GM12872 (cell line): ENCODE data around the gene RAPGEF1.

Experiments
- TF ChIP-seq, protein P1 (sequence below): IDR thresholded peaks from 3 replicates; pipeline ENCODE4 v1.5.1; 2011; ENCODE audit warnings: low read depth, mild to moderate bottlenecking, low read length, moderate library complexity; ENCODE audit not compliant: insufficient read depth

RAPGEF1 gene

GRCh38 chr9:131702911-131703310 is 37.0 kb downstream of the RAPGEF1 start:
- TF ChIP-seq, protein P1, sequence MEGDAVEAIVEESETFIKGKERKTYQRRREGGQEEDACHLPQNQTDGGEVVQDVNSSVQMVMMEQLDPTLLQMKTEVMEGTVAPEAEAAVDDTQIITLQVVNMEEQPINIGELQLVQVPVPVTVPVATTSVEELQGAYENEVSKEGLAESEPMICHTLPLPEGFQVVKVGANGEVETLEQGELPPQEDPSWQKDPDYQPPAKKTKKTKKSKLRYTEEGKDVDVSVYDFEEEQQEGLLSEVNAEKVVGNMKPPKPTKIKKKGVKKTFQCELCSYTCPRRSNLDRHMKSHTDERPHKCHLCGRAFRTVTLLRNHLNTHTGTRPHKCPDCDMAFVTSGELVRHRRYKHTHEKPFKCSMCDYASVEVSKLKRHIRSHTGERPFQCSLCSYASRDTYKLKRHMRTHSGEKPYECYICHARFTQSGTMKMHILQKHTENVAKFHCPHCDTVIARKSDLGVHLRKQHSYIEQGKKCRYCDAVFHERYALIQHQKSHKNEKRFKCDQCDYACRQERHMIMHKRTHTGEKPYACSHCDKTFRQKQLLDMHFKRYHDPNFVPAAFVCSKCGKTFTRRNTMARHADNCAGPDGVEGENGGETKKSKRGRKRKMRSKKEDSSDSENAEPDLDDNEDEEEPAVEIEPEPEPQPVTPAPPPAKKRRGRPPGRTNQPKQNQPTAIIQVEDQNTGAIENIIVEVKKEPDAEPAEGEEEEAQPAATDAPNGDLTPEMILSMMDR: no peak

- TF ChIP-seq, protein P1: no peak
These were observed 38.0 kb downstream of the RAPGEF1 start for GRCh38 chr9:131701789-131702337.

DNA sequence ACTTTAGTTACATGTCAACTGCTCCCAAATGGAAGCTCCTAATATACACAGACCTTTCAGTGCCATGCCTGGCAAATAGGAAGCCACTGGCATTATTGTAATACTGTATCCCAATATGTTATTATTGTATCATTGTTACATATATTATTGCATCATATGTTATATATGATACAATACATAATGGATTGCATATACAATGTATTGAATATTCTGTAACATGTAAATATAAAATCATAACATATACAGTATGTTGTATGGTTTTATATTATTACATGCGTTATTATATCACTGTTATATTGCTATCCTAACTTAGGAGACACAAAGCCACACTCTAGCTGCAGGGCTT is 38.5 kb downstream of the RAPGEF1 start:
- TF ChIP-seq, protein P1: no peak

DNA sequence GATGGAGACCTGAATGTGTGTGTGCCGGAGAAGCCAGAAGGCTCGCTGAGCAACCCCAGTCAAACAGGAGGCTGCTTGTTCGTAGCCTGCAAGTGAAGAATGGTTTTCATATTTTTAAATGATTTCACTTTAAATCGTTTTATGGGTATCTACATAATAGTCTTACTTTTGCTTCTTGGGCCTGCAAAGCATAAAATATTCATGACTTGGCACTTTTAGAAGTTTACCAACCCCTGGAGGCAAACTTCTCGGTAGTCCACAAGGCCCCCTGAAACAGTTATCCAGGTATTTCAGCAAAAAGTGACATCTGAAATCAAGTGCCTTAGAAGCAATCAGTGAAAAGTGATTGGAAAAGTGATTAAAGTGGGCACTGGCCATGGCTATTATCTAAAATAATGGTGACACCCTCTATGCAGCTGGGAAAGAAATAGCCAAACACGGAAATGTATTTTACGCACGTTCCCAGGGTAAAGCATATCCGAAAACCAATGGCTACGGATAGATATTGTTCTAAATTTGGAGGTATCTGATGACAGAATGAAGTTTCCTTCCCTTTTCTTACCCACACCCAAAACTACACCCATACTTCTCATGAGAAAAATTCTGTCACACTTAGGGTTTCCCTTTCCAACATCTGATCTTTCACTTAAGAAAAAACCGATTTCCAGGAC is 39.0 kb downstream of the RAPGEF1 start:
- TF ChIP-seq, protein P1: no peak

DNA sequence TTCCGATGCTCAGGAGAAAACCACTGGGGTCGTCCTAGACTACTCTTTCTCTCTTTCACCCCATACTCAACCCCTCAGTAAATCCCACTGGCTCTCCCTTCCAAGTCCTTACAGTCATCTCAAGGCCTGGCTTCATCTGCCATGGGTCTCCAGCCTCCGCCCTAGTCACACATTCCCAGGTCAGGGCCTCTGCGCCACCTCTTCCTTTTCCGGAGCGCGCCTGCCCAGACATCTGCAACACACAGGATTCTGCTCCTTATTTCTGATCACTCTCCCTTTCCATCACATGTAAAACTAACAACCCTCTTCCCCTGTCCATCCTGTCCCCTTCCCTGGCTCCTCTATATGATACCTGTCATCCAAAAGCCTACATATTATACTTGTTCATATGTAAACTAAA is 39.8 kb downstream of the RAPGEF1 start:
- TF ChIP-seq, protein P1: no peak

- TF ChIP-seq, protein P1: no peak
These were observed 41.3 kb downstream of the RAPGEF1 start for GRCh38 chr9:131698618-131698985.

DNA sequence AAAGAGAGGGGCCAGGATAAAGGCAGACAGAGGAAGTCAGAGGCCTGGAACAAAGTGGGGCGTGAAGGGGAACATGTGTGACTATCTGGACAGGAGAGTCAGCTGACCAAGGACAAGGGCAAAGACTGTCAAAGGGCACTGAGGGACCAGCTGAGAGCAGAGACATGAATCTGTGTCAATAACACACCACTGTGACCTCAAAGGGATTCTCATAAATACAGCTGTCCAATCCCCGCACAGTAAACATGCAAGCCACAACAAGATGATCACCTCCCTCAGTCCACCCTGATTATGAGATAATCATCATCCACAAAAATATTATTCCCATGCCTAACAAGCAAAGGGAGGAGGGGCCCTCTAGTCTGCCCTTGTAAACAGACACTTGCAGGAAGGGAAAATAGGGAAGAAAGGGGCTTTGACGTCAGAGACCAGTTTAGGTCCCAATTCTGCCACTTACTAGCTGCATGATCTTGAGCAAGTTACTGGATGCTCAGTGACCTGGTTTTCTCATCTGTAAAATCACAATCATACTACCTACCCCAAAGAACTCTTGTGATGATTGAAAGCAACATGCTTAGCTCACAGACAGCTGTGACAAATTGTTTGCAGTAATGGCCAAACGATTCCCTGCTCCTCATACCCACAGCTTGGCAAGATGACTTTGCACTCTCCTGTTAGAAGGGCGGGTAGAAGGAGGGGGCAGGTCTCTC is 41.8 kb downstream of the RAPGEF1 start:
- TF ChIP-seq, protein P1: no peak
